ENCODE results near the gene APOH. TPM values are rescaled to one million over a fixed set of nuclear protein-coding genes. Genes with fewer than 3 reads are reported as not detected.

Gene APOH
- total RNA-seq, 2 donors from 2014 or later = not detected

GRCh38 chr17:66272811-66273585, 43.8 kb upstream of the APOH start:
- Histone ChIP-seq H3K9me3 (no peaks in the 10 kb centered on the region), H3K27ac (no peak overlapping the region), H3K27me3 (replicated peaks; ENCODE audit: insufficient read depth) (no peaks in the 10 kb centered on the region), H3K4me1 (ENCODE audit: control insufficient read depth in 1 of 2, low read depth in 2 of 2) (peaks cover 0 to 25% of the 10 kb centered on the region in 2 donors), H3K4me3 (peak overlapping the region; percentile 45), H3K36me3 (no peaks in the 10 kb centered on the region)
- DNase-seq (ENCODE audit: low spot score) (peak; percentile 12), ATAC-seq (ENCODE audit: insufficient number of reproducible peaks, low FRiP score, low read depth) (no peak)
- TF ChIP-seq CTCF (IDR thresholded peaks at IDR 0.05) = no peak

- peaks cover 0 to 25% of the 10 kb centered on the region in 2 donors for H3K4me1 ChIP-seq (ENCODE audit: control insufficient read depth in 1 of 2, low read depth in 2 of 2)
- H3K9me3 ChIP-seq = no peaks in the 10 kb centered on the region
- no peak overlapping the region for H3K4me3 ChIP-seq
- ATAC-seq (ENCODE audit: insufficient number of reproducible peaks, low FRiP score, low read depth) = no peak
- no peak for TF ChIP-seq CTCF (IDR thresholded peaks at IDR 0.05)
- no peaks in the 10 kb centered on the region for H3K27me3 ChIP-seq (replicated peaks; ENCODE audit: insufficient read depth)
- no peak overlapping the region for H3K27ac ChIP-seq
- no peaks in the 10 kb centered on the region for H3K36me3 ChIP-seq
- DNase-seq (ENCODE audit: low spot score) = no peak
Measured at GRCh38 chr17:66271512-66271911, 42.3 kb upstream of the APOH start.

GRCh38 chr17:66270106-66270505, 40.9 kb upstream of the APOH start:
- no peak for DNase-seq (ENCODE audit: low spot score)
- no peaks in the 10 kb centered on the region for H3K9me3 ChIP-seq
- no peak for ATAC-seq (ENCODE audit: insufficient number of reproducible peaks, low FRiP score, low read depth)
- peaks cover 0 to 18% of the 10 kb centered on the region in 2 donors for H3K4me1 ChIP-seq (ENCODE audit: control insufficient read depth in 1 of 2, low read depth in 2 of 2)
- no peak overlapping the region for H3K27ac ChIP-seq
- H3K36me3 ChIP-seq = no peaks in the 10 kb centered on the region
- no peaks in the 10 kb centered on the region for H3K27me3 ChIP-seq (replicated peaks; ENCODE audit: insufficient read depth)
- TF ChIP-seq CTCF (IDR thresholded peaks at IDR 0.05) = no peak
- H3K4me3 ChIP-seq = no peak overlapping the region

GRCh38 chr17:66268247-66268927, 39.2 kb upstream of the APOH start:
- H3K4me1 ChIP-seq (ENCODE audit: control insufficient read depth in 1 of 2, low read depth in 2 of 2) = peaks cover 0 to 11% of the 10 kb centered on the region in 2 donors
- no peak for TF ChIP-seq CTCF (IDR thresholded peaks at IDR 0.05)
- ATAC-seq (ENCODE audit: insufficient number of reproducible peaks, low FRiP score, low read depth) (peak; percentile 57), DNase-seq (ENCODE audit: low spot score) (no peak)
- no peaks in the 10 kb centered on the region for H3K36me3 ChIP-seq
- H3K27me3 ChIP-seq (replicated peaks; ENCODE audit: insufficient read depth) = no peaks in the 10 kb centered on the region
- H3K9me3 ChIP-seq = no peaks in the 10 kb centered on the region
- H3K4me3 ChIP-seq = no peak overlapping the region
- no peak overlapping the region for H3K27ac ChIP-seq

GRCh38 chr17:66264696-66265095, 35.5 kb upstream of the APOH start:
- ATAC-seq (ENCODE audit: insufficient number of reproducible peaks, low FRiP score, low read depth) (no peak), DNase-seq (ENCODE audit: low spot score) (no peak)
- no peak overlapping the region for H3K27ac ChIP-seq
- H3K4me1 ChIP-seq (ENCODE audit: control insufficient read depth in 1 of 2, low read depth in 2 of 2) = no peaks in the 10 kb centered on the region
- H3K36me3 ChIP-seq = no peaks in the 10 kb centered on the region
- no peaks in the 10 kb centered on the region for H3K27me3 ChIP-seq (replicated peaks; ENCODE audit: insufficient read depth)
- H3K9me3 ChIP-seq = no peaks in the 10 kb centered on the region
- H3K4me3 ChIP-seq = no peak overlapping the region
- TF ChIP-seq CTCF (IDR thresholded peaks at IDR 0.05) = no peak

Measured in thoracic aorta (tissue), 2 donors.